PFSK-1 (cell line): ENCODE data around the gene INHBB.

Experiments used
- FOXP2 ChIP-seq: optimal IDR thresholded peaks from 2 replicates; pipeline ENCODE3; 2011; ENCODE audit warnings: borderline replicate concordance, control low read depth, inconsistent platforms; ENCODE audit not compliant: insufficient read depth; ENCODE audit errors: extremely low read length, extremely low read depth
- POLR2AphosphoS5 ChIP-seq: IDR thresholded peaks from 2 replicates; pipeline ENCODE4 v1.6.1; 2012; ENCODE audit warnings: low read depth, mild to moderate bottlenecking, control low read depth, low read length, moderate library complexity
- REST ChIP-seq, 2 experiments: IDR thresholded peaks; 2 replicates each; pipeline versions ENCODE4 v1.6.1 to v1.8.0; 2011 to 2012; ENCODE audit warnings: low read depth in 2 of 2, low read length in 2 of 2, control low read depth in 1 of 2, inconsistent platforms in 1 of 2, mild to moderate bottlenecking in 1 of 2, moderate library complexity in 1 of 2; ENCODE audit not compliant: insufficient read depth in 1 of 2
- SIN3A ChIP-seq: IDR thresholded peaks from 2 replicates; pipeline ENCODE4 v1.6.1; 2012; ENCODE audit warnings: mild to moderate bottlenecking, low read length, moderate library complexity, borderline replicate concordance; ENCODE audit not compliant: insufficient read depth
- TAF1 ChIP-seq: IDR thresholded peaks from 2 replicates; pipeline ENCODE4 v1.6.1; 2012; ENCODE audit warnings: low read length, control low read depth, borderline replicate concordance; ENCODE audit not compliant: insufficient read depth

GRCh38 chr2:120346026-120346666 lies at the start of gene INHBB:
- TF ChIP-seq REST (IDR thresholded peaks at IDR 0.05; ENCODE audit: insufficient read depth in 1 of 2, low read depth in 2 of 2, low read length in 2 of 2) (no peak), FOXP2 (no peak), SIN3A (no peak), TAF1 (no peak), POLR2AphosphoS5 (no peak)
